NCI-H2171 treated with DMSO at 0.1 percent for 48 hours (cell line): Measurements from ENCODE around the gene FXR2.
A peak's percentile ranks its signal among the peaks of the same experiment; 100 is the strongest.
"Not testable (repeated sequence)": the region's sequence is repeated elsewhere in the genome, so short reads cannot be mapped to it uniquely, and the experiment has no call there.

Experiments used
- DNase-seq: peaks from one replicate; lab custom pipeline; 2025; lab: John Stamatoyannopoulos, UW

The FXR2 gene

GRCh38 chr17:7627250-7628121, 12.8 kb upstream of the FXR2 start, which contains the start of gene SAT2:
Gene SAT2, minus strand, starts transcription at chr17:7627821. Its CDS starts 186 bp downstream, at chr17:7627635.
- DNase-seq = peak; percentile 87

- DNase-seq = no peak
These were observed 12.2 kb upstream of the FXR2 start for GRCh38 chr17:7626956-7627249.

GRCh38 chr17:7626307-7626706, 11.6 kb upstream of the FXR2 start:
- no peak for DNase-seq

GRCh38 chr17:7625749-7626148, 11.1 kb upstream of the FXR2 start:
- not testable (repeated sequence) for DNase-seq

GRCh38 chr17:7623661-7624060, 9.0 kb upstream of the FXR2 start:
- no peak for DNase-seq

- no peak for DNase-seq
These were observed 6.1 kb upstream of the FXR2 start for GRCh38 chr17:7620835-7621234.

GRCh38 chr17:7618608-7619007, 3.9 kb upstream of the FXR2 start:
- no peak for DNase-seq

GRCh38 chr17:7615265-7615747, 609 bp upstream of the FXR2 start:
- DNase-seq = no peak

GRCh38 chr17:7613769-7614424, 800 bp downstream of the FXR2 start:
- no peak for DNase-seq

GRCh38 chr17:7612294-7612640, 2.4 kb downstream of the FXR2 start:
- DNase-seq = no peak

- DNase-seq = no peak
These were observed 2.9 kb downstream of the FXR2 start for GRCh38 chr17:7611635-7612293.

- DNase-seq = no peak
These were observed 4.1 kb downstream of the FXR2 start for GRCh38 chr17:7610641-7611040.

GRCh38 chr17:7606280-7606679, 8.4 kb downstream of the FXR2 start:
- DNase-seq = peak; percentile 5

GRCh38 chr17:7597561-7597960, 17.1 kb downstream of the FXR2 start:
- DNase-seq = not testable (repeated sequence)

GRCh38 chr17:7593296-7593695, 21.4 kb downstream of the FXR2 start:
- DNase-seq = no peak

GRCh38 chr17:7592422-7593021, 22.2 kb downstream of the FXR2 start:
- no peak for DNase-seq

- no peak for DNase-seq
These were observed 23.1 kb downstream of the FXR2 start for GRCh38 chr17:7591596-7591995.

- no peak for DNase-seq
These were observed 24.0 kb downstream of the FXR2 start for GRCh38 chr17:7590743-7591142.

GRCh38 chr17:7589891-7590691, 24.6 kb downstream of the FXR2 start, which contains the start of gene SOX15:
Gene SOX15, minus strand, starts transcription at chr17:7590094. Its CDS starts 418 bp downstream, at chr17:7589676.
- peak; percentile 54 for DNase-seq

GRCh38 chr17:7589204-7589868, 25.4 kb downstream of the FXR2 start:
- DNase-seq = peak; percentile 70
